Liver (tissue), 9 donors: Measurements from ENCODE around the gene SLC27A6. TPM values are rescaled to one million over a fixed set of nuclear protein-coding genes. Genes with fewer than 3 reads are reported as not detected.

Source experiments
- DNase-seq: peaks from one replicate; pipeline ENCODE4 v3.0.0-alpha.2; 2017; ENCODE audit warnings: low spot score
- H3K27ac ChIP-seq, 2 donors: one replicate each; pipeline ENCODE4 v1.7.0; 2013; ENCODE audit warnings: inconsistent platforms in 2 of 2, low read length in 2 of 2, control low read depth in 1 of 2, low read depth in 1 of 2, mild to moderate bottlenecking in 1 of 2
- H3K27me3 ChIP-seq, 4 donors: one replicate each; pipeline versions ENCODE4 v1.6.1 to v1.7.0; 2013; ENCODE audit warnings: low read length in 3 of 4, inconsistent platforms in 1 of 4, mild to moderate bottlenecking in 1 of 4, moderate library complexity in 1 of 4; ENCODE audit not compliant: control insufficient read depth in 4 of 4, insufficient read depth in 4 of 4
- H3K36me3 ChIP-seq, 4 donors: one replicate each; pipeline versions ENCODE4 v1.6.1 to v1.7.0; 2013; ENCODE audit warnings: low read length in 3 of 4, mild to moderate bottlenecking in 3 of 4, low read depth in 1 of 4, moderate library complexity in 1 of 4; ENCODE audit not compliant: control insufficient read depth in 4 of 4, insufficient read depth in 3 of 4
- H3K4me1 ChIP-seq, 4 donors: one replicate each; pipeline versions ENCODE4 v1.6.1 to v1.7.0; 2013; ENCODE audit warnings: low read length in 3 of 4, mild to moderate bottlenecking in 3 of 4, moderate library complexity in 1 of 4; ENCODE audit not compliant: control insufficient read depth in 4 of 4, insufficient read depth in 4 of 4
- H3K4me3 ChIP-seq, 3 donors: one replicate each; pipeline versions ENCODE4 v1.6.1 to v1.7.0; 2013; ENCODE audit warnings: low read length in 3 of 3, control low read depth in 1 of 3, low read depth in 1 of 3, mild to moderate bottlenecking in 1 of 3
- H3K9ac ChIP-seq, 2 donors: one replicate each; pipeline ENCODE4 v1.7.0; 2013; ENCODE audit warnings: low read length in 2 of 2, mild to moderate bottlenecking in 2 of 2, moderate library complexity in 2 of 2, control low read depth in 1 of 2, low read depth in 1 of 2
- H3K9me3 ChIP-seq, 4 donors: one replicate each; pipeline versions ENCODE4 v1.6.1 to v1.7.0; 2013; ENCODE audit warnings: low read length in 3 of 4; ENCODE audit not compliant: control insufficient read depth in 4 of 4
- ATF3 ChIP-seq: IDR thresholded peaks from 2 replicates; pipeline ENCODE4 v1.6.1; 2016; ENCODE audit warnings: antibody characterized with exemption
- EGR1 ChIP-seq, 2 donors: IDR thresholded peaks; 2 replicates each; pipeline ENCODE4 v1.6.1; 2016 to 2018; ENCODE audit warnings: antibody characterized with exemption in 2 of 2, low read depth in 2 of 2
- FOXA1 ChIP-seq: IDR thresholded peaks from 2 replicates; pipeline ENCODE4 v1.6.1; 2016; ENCODE audit warnings: antibody characterized with exemption
- FOXA2 ChIP-seq: IDR thresholded peaks from 2 replicates; pipeline ENCODE4 v1.6.1; 2016; ENCODE audit warnings: antibody characterized with exemption
- GABPA ChIP-seq, 2 donors: IDR thresholded peaks in 1 of 2; conservative IDR thresholded peaks in 1 of 2; 2 replicates each; pipeline ENCODE4 v1.6.1; 2016; ENCODE audit warnings: antibody characterized with exemption in 2 of 2, mild to moderate bottlenecking in 1 of 2, moderate library complexity in 1 of 2
- JUND ChIP-seq, 2 donors: IDR thresholded peaks; 2 replicates each; pipeline ENCODE4 v1.6.1; 2016; ENCODE audit warnings: antibody characterized with exemption in 2 of 2
- MAX ChIP-seq: IDR thresholded peaks from 2 replicates; pipeline ENCODE4 v1.6.1; 2016; ENCODE audit warnings: antibody characterized with exemption
- NR2F2 ChIP-seq: IDR thresholded peaks from 2 replicates; pipeline ENCODE4 v1.6.1; 2016; ENCODE audit warnings: antibody characterized with exemption
- RAD21 ChIP-seq, 2 donors: IDR thresholded peaks; 2 replicates each; pipeline ENCODE4 v1.6.1; 2016; ENCODE audit warnings: antibody characterized with exemption in 2 of 2, mild to moderate bottlenecking in 2 of 2
- REST ChIP-seq: IDR thresholded peaks from 2 replicates; pipeline ENCODE4 v1.6.1; 2016; ENCODE audit warnings: antibody characterized with exemption, mild to moderate bottlenecking
- RXRA ChIP-seq, 2 donors: IDR thresholded peaks; 2 replicates each; pipeline ENCODE4 v1.6.1; 2017 to 2018; ENCODE audit warnings: antibody characterized with exemption in 2 of 2, mild to moderate bottlenecking in 1 of 2
- SP1 ChIP-seq: IDR thresholded peaks from 2 replicates; pipeline ENCODE4 v1.6.1; 2018; ENCODE audit warnings: antibody characterized with exemption, mild to moderate bottlenecking
- TAF1 ChIP-seq: conservative IDR thresholded peaks from 2 replicates; pipeline ENCODE4 v1.6.1; 2016; ENCODE audit warnings: antibody characterized with exemption, mild to moderate bottlenecking
- YY1 ChIP-seq: IDR thresholded peaks from 2 replicates; pipeline ENCODE4 v1.6.1; 2016; ENCODE audit warnings: antibody characterized with exemption, mild to moderate bottlenecking
- ZBTB33 ChIP-seq: IDR thresholded peaks from 2 replicates; pipeline ENCODE4 v1.6.1; 2016; ENCODE audit warnings: antibody characterized with exemption
- WGBS: extraction: QIAGEN DNeasy Blood & Tissue Kit; methylation state at CpG from one replicate; pipeline ENCODE4 v1.1.7; 2013; 5-methylcytosine and 5-hydroxymethylcytosine counted together
- polyA plus RNA-seq, 2 donors: library from polyadenylated mRNA; stranded (reverse) in 1 of 2; unstranded in 1 of 2; fragments of 200-250 nt in 1 of 2; fragments of >200 nt in 1 of 2; fragmentation: Nextera tagmentation in 1 of 2; extraction: Ambion mirVana in 1 of 2; gene quantifications; one replicate each; pipeline versions ENCODE4 v1.2.1 to v1.2.3, GENCODE V29; 2013 to 2015
- total RNA-seq, 2 donors: library from RNA; depleted of rRNA; stranded (reverse); fragments of >200 nt; gene quantifications; one replicate each; pipeline ENCODE4 v1.2.3, GENCODE V29; 2014
- donor health status: healthy.
- donor health status: healthy.
- donor health status: healthy.
- donor health status: healthy.
- donor health status: healthy.

SLC27A6 gene
- total and polyA plus RNA-seq, 4 donors, result 0.05 TPM; not detected in 3

- no peak for TF ChIP-seq REST
- TF ChIP-seq EGR1 (IDR thresholded peaks at IDR 0.05; ENCODE audit: low read depth in 2 of 2), result no peak
- no peak for TF ChIP-seq NR2F2
- no peak for TF ChIP-seq FOXA2
- TF ChIP-seq RXRA (IDR thresholded peaks at IDR 0.05), result no peak
Measured at GRCh38 chr5:129063483-129064113, 98.3 kb downstream of the SLC27A6 start (continued).

GRCh38 chr5:129065721-129066120 lies 100.4 kb downstream of the SLC27A6 start:
- Histone ChIP-seq H3K9me3 (no peaks in the 10 kb centered on the region), H3K4me1 (no peaks in the 10 kb centered on the region), H3K4me3 (no peak overlapping the region), H3K36me3 (no peaks in the 10 kb centered on the region), H3K27me3 (no peaks in the 10 kb centered on the region), H3K27ac (no peak overlapping the region), H3K9ac (no peak overlapping the region)
- TF ChIP-seq EGR1 (IDR thresholded peaks at IDR 0.05; ENCODE audit: low read depth in 2 of 2), result no peak
- 85% methylated on average over 2 of the region's 2 CpGs for WGBS
- no peak for DNase-seq

- H3K27ac ChIP-seq, result no peak overlapping the region
- no peaks in the 10 kb centered on the region for H3K9me3 ChIP-seq
- H3K27me3 ChIP-seq, result no peaks in the 10 kb centered on the region
- no peak overlapping the region for H3K9ac ChIP-seq
- no peak for DNase-seq
- no peaks in the 10 kb centered on the region for H3K4me1 ChIP-seq
- TF ChIP-seq MAX (no peak), SP1 (no peak), GABPA (IDR thresholded peaks at IDR 0.05 in 1 of 2, conservative IDR thresholded peaks at IDR 0.05 in 1 of 2) (no peak), RAD21 (IDR thresholded peaks at IDR 0.05) (no peak), JUND (IDR thresholded peaks at IDR 0.05) (no peak)
- no peak overlapping the region for H3K4me3 ChIP-seq
- no peaks in the 10 kb centered on the region for H3K36me3 ChIP-seq
Measured at GRCh38 chr5:129067745-129068144, 102.5 kb downstream of the SLC27A6 start.

GRCh38 chr5:129069292-129069691 lies 104.0 kb downstream of the SLC27A6 start:
- DNase-seq, result no peak
- Histone ChIP-seq H3K27me3 (no peaks in the 10 kb centered on the region), H3K4me1 (no peaks in the 10 kb centered on the region), H3K36me3 (no peaks in the 10 kb centered on the region), H3K4me3 (no peak overlapping the region), H3K9ac (no peak overlapping the region), H3K9me3 (no peaks in the 10 kb centered on the region), H3K27ac (no peak overlapping the region)
- 87% methylated on average over 2 of the region's 2 CpGs for WGBS
- no peak for TF ChIP-seq EGR1 (IDR thresholded peaks at IDR 0.05; ENCODE audit: low read depth in 2 of 2)
- no peak for TF ChIP-seq TAF1
- TF ChIP-seq MAX, result no peak
- TF ChIP-seq ATF3, result no peak
- TF ChIP-seq REST, result no peak
- no peak for TF ChIP-seq ZBTB33
- no peak for TF ChIP-seq JUND (IDR thresholded peaks at IDR 0.05)
- no peak for TF ChIP-seq RXRA (IDR thresholded peaks at IDR 0.05)
- no peak for TF ChIP-seq RAD21 (IDR thresholded peaks at IDR 0.05)
- no peak for TF ChIP-seq SP1
- no peak for TF ChIP-seq FOXA2
- TF ChIP-seq YY1, result no peak
- TF ChIP-seq FOXA1, result no peak
- no peak for TF ChIP-seq NR2F2
